GM10248 (cell line): ENCODE data around the gene RAMP3.
"Not testable (repeated sequence)": the region's sequence is repeated elsewhere in the genome, so short reads cannot be mapped to it uniquely, and the experiment has no call there.

ENCODE experiments used
- CTCF ChIA-PET: fragments of 300-600 bp; sonication (Branson Sonifier 250); formaldehyde crosslinking; extraction: SDS; loops from one replicate; lab custom pipeline; 2021; ENCODE audit warnings: antibody characterized with exemption; lab: Yijun Ruan, JAX
- POLR2A ChIA-PET: fragments of 350-650 bp; sonication (Branson Sonifier 250); formaldehyde crosslinking; extraction: SDS; loops from one replicate; lab custom pipeline; 2020; ENCODE audit warnings: antibody characterized with exemption; lab: Yijun Ruan, JAX
- DNase-seq: peaks from one replicate; pipeline ENCODE4 v3.0.0; 2012; ENCODE audit errors: extremely low spot score
- CTCF ChIP-seq: IDR thresholded peaks from 2 replicates; pipeline ENCODE4 v1.5.1; 2012; ENCODE audit warnings: mild to moderate bottlenecking, low read depth; ENCODE audit errors: extremely low read depth, missing control alignments, control extremely low read depth

The RAMP3 gene

GRCh38 chr7:45157653-45158401 lies at the start of gene RAMP3:
TSS of gene RAMP3 (plus strand) at chr7:45157791. CDS start at chr7:45157829, 38 bp downstream.
- CTCF ChIA-PET = interaction anchor here (1.5 to 6.4 kb wide), 3 partner anchors 22 to 696 kb away, joined by 4 to 64 read pairs (median 8); no protein-coding TSS in a partner anchor
- DNase-seq = no peak
- POLR2A ChIA-PET = no interaction called here
- no peak for TF ChIP-seq CTCF

GRCh38 chr7:45108863-45109262 lies 48.7 kb upstream of the RAMP3 start:
- CTCF ChIA-PET = no interaction called here
- no peak for DNase-seq
- no peak for TF ChIP-seq CTCF
- POLR2A ChIA-PET = no interaction called here

GRCh38 chr7:45111298-45112223 lies 46.0 kb upstream of the RAMP3 start, which contains the start of gene TBRG4:
TSS of gene TBRG4 (minus strand) at chr7:45111697. CDS start at chr7:45109237, 2,460 bp downstream.
- ChIA-PET POLR2A (interaction anchor here (0.6 to 1.2 kb wide), 2 partner anchors 25 to 83 kb away, joined by 3 to 4 read pairs; no protein-coding TSS in a partner anchor), CTCF (interaction anchor here (1.0 to 1.5 kb wide), 6 partner anchors 16 to 255 kb away, joined by 3 to 7 read pairs (median 6); no protein-coding TSS in a partner anchor)
- peak; percentile 27 for TF ChIP-seq CTCF
- DNase-seq = peak; percentile 95

GRCh38 chr7:45112648-45113047 lies 44.9 kb upstream of the RAMP3 start:
- no peak for TF ChIP-seq CTCF
- DNase-seq = no peak
- POLR2A ChIA-PET = interaction anchor here (1.2 kb wide), 1 partner anchor 23 kb away, joined by 3 read pairs; no protein-coding TSS in a partner anchor
- CTCF ChIA-PET = interaction anchor here (1.3 kb wide), 1 partner anchor 11 kb away, joined by 3 read pairs; no protein-coding TSS in a partner anchor

- not testable (repeated sequence) for DNase-seq
- CTCF ChIA-PET = interaction anchor here (0.9 to 8.2 kb wide), 3 partner anchors 9 to 22 kb away, joined by 3 to 41 read pairs (median 3); no protein-coding TSS in a partner anchor
- POLR2A ChIA-PET = interaction anchor here (0.5 kb wide), 1 partner anchor 240 kb away, joined by 4 read pairs; no protein-coding TSS in a partner anchor
These were observed 43.3 kb upstream of the RAMP3 start for GRCh38 chr7:45114257-45114656.

GRCh38 chr7:45114926-45115325 lies 42.7 kb upstream of the RAMP3 start:
- no peak for TF ChIP-seq CTCF
- CTCF ChIA-PET = interaction anchor here (0.9 to 8.2 kb wide), 2 partner anchors 11 to 21 kb away, joined by 3 to 41 read pairs; no protein-coding TSS in a partner anchor
- POLR2A ChIA-PET = interaction anchor here (0.5 kb wide), 1 partner anchor 241 kb away, joined by 4 read pairs; no protein-coding TSS in a partner anchor
- no peak for DNase-seq
